Measurements from ENCODE around the gene TRANK1. TPM values are rescaled to one million over a fixed set of nuclear protein-coding genes. Genes with fewer than 3 reads are reported as not detected.
"Not testable (repeated sequence)": the region's sequence is repeated elsewhere in the genome, so short reads cannot be mapped to it uniquely, and the experiment has no call there.

The TRANK1 gene
- total and polyA plus RNA-seq, 2 experiments from 2014 or later: 1.8 to 6.7 TPM

DNA sequence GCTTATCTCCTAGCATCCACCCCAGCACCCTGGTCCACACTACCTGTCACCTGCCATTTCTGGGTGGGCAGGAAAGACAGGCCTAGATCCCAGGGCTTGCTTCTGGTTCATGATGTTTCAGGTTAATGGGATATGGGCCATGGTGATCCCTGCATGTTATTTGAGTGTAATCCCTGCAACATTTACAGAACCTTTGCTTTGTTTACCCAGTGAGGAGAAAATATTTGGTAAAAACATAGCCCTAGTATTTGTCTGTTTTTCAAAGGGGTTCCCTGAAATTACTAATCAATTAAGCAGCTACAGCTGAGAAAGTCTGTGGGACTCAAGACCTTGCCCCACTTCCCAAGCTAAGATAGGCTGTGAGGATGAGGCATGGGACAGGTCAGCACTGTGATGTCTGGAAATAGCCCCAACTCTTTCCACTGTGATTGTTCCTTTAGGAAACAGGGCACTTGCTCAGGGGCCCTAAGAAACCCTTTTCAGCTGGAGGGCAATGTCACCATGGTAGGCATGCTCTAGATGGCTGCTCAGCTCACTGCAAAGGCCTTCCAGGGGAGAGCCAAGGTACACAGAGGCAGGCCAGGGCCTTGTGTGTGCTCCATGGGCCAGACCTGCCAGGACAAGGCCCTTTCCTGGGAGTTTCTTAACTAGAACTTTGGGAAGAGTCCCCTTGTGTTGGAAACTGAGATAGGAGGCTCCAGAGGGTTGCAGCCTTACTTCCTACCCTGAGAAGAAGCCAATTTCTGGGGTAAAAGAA is 11.1 kb downstream of the TRANK1 start:
- H3K27ac ChIP-seq (ENCODE audit: low read depth): peak overlapping the region; percentile 15
- H3K27ac Mint-ChIP-seq: peak overlapping the region; percentile 96

DNA sequence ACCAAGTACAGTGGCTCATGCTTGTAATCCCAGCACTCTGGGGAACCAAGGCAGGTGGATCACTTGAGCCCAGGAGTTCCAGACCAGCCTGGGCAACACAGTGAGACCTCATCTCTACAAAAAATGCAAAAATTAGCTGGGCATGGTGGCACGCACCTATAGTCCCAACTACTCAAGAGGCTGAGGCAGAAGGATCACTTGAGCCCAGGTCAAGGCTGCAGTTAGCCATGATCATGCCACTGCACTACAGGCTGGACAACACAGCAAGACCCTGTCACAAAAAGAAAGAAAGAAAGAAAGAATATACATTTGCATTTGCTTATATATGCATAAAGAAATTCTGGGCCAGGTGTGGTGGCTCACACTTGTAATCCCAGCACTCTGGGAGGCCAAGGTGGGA is 13.4 kb downstream of the TRANK1 start:
- not testable (repeated sequence) for H3K36me3 Mint-ChIP-seq (ENCODE audit: low read depth); H2AFZ ChIP-seq; H3K36me3 ChIP-seq (ENCODE audit: insufficient read depth); H3K27ac Mint-ChIP-seq; H3K4me2 ChIP-seq; H3K4me3 ChIP-seq; H3K9me2 ChIP-seq (ENCODE audit: insufficient read depth); H3K27me3 ChIP-seq (ENCODE audit: insufficient read depth); ATAC-seq; H3K4me3 Mint-ChIP-seq; H3F3A ChIP-seq (replicated peaks; ENCODE audit: low read depth); H4K20me1 ChIP-seq (replicated peaks; ENCODE audit: insufficient read depth); H3K79me2 ChIP-seq (replicated peaks; ENCODE audit: insufficient read depth); H3K27ac ChIP-seq (ENCODE audit: low read depth); H3K9me3 Mint-ChIP-seq; H3K27me3 Mint-ChIP-seq (ENCODE audit: insufficient read depth, low read depth, poor library complexity); DNase-seq (ENCODE audit: low spot score)
- H3K4me1 Mint-ChIP-seq: peaks cover 34% of the 10 kb centered on the region
- peaks cover 10% of the 10 kb centered on the region; the same call in 1 of the 2 replicates for H3K4me1 ChIP-seq (ENCODE audit: insufficient read depth)

More for the DNA sequence above, 11.1 kb downstream of the TRANK1 start:
- ATAC-seq (no peak), DNase-seq (ENCODE audit: low spot score) (no peak)
- H3K4me3 Mint-ChIP-seq: no peak overlapping the region
- peaks cover 5% of the 10 kb centered on the region for H3K27me3 Mint-ChIP-seq (ENCODE audit: insufficient read depth, low read depth, poor library complexity)
- H3K27me3 ChIP-seq (ENCODE audit: insufficient read depth): no peaks in the 10 kb centered on the region
- H4K20me1 ChIP-seq (replicated peaks; ENCODE audit: insufficient read depth): no peaks in the 10 kb centered on the region
- peaks cover 46% of the 10 kb centered on the region for H3K4me1 Mint-ChIP-seq
- TF ChIP-seq, protein P1, sequence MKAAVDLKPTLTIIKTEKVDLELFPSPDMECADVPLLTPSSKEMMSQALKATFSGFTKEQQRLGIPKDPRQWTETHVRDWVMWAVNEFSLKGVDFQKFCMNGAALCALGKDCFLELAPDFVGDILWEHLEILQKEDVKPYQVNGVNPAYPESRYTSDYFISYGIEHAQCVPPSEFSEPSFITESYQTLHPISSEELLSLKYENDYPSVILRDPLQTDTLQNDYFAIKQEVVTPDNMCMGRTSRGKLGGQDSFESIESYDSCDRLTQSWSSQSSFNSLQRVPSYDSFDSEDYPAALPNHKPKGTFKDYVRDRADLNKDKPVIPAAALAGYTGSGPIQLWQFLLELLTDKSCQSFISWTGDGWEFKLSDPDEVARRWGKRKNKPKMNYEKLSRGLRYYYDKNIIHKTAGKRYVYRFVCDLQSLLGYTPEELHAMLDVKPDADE (IDR thresholded peaks at IDR 0.05): no peak
- TF ChIP-seq, protein P2, sequence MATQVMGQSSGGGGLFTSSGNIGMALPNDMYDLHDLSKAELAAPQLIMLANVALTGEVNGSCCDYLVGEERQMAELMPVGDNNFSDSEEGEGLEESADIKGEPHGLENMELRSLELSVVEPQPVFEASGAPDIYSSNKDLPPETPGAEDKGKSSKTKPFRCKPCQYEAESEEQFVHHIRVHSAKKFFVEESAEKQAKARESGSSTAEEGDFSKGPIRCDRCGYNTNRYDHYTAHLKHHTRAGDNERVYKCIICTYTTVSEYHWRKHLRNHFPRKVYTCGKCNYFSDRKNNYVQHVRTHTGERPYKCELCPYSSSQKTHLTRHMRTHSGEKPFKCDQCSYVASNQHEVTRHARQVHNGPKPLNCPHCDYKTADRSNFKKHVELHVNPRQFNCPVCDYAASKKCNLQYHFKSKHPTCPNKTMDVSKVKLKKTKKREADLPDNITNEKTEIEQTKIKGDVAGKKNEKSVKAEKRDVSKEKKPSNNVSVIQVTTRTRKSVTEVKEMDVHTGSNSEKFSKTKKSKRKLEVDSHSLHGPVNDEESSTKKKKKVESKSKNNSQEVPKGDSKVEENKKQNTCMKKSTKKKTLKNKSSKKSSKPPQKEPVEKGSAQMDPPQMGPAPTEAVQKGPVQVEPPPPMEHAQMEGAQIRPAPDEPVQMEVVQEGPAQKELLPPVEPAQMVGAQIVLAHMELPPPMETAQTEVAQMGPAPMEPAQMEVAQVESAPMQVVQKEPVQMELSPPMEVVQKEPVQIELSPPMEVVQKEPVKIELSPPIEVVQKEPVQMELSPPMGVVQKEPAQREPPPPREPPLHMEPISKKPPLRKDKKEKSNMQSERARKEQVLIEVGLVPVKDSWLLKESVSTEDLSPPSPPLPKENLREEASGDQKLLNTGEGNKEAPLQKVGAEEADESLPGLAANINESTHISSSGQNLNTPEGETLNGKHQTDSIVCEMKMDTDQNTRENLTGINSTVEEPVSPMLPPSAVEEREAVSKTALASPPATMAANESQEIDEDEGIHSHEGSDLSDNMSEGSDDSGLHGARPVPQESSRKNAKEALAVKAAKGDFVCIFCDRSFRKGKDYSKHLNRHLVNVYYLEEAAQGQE (IDR thresholded peaks at IDR 0.05; ENCODE audit: unreplicated experiment): no peak
- TF ChIP-seq, protein P3, sequence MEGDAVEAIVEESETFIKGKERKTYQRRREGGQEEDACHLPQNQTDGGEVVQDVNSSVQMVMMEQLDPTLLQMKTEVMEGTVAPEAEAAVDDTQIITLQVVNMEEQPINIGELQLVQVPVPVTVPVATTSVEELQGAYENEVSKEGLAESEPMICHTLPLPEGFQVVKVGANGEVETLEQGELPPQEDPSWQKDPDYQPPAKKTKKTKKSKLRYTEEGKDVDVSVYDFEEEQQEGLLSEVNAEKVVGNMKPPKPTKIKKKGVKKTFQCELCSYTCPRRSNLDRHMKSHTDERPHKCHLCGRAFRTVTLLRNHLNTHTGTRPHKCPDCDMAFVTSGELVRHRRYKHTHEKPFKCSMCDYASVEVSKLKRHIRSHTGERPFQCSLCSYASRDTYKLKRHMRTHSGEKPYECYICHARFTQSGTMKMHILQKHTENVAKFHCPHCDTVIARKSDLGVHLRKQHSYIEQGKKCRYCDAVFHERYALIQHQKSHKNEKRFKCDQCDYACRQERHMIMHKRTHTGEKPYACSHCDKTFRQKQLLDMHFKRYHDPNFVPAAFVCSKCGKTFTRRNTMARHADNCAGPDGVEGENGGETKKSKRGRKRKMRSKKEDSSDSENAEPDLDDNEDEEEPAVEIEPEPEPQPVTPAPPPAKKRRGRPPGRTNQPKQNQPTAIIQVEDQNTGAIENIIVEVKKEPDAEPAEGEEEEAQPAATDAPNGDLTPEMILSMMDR (conservative IDR thresholded peaks at IDR 0.05; ENCODE audit: low read depth in 2 of 2): no peak
- no peak overlapping the region for H2AFZ ChIP-seq
- no peaks in the 10 kb centered on the region for H3K79me2 ChIP-seq (replicated peaks; ENCODE audit: insufficient read depth)
- no peaks in the 10 kb centered on the region for H3K36me3 ChIP-seq (ENCODE audit: insufficient read depth)
- H3K9me2 ChIP-seq (ENCODE audit: insufficient read depth): no peaks in the 10 kb centered on the region
- H3F3A ChIP-seq (replicated peaks; ENCODE audit: low read depth): no peaks in the 10 kb centered on the region
- H3K4me1 ChIP-seq (ENCODE audit: insufficient read depth): peaks cover 16% of the 10 kb centered on the region; the same call in 1 of the 2 replicates
- H3K36me3 Mint-ChIP-seq (ENCODE audit: low read depth): no peaks in the 10 kb centered on the region; the same call in 2 of the 3 replicates
- no peaks in the 10 kb centered on the region for H3K9me3 Mint-ChIP-seq
- H3K4me2 ChIP-seq: no peak overlapping the region
- H3K4me3 ChIP-seq: no peak overlapping the region
